ENCODE measurements around the gene VPS13C. TPM values are rescaled to one million over a fixed set of nuclear protein-coding genes. Genes with fewer than 3 reads are reported as not detected.
A peak's percentile ranks its signal among the peaks of the same experiment; 100 is the strongest.

The VPS13C gene
- total RNA-seq, 1 donor from 2014 or later, result 32.9 TPM

DNA sequence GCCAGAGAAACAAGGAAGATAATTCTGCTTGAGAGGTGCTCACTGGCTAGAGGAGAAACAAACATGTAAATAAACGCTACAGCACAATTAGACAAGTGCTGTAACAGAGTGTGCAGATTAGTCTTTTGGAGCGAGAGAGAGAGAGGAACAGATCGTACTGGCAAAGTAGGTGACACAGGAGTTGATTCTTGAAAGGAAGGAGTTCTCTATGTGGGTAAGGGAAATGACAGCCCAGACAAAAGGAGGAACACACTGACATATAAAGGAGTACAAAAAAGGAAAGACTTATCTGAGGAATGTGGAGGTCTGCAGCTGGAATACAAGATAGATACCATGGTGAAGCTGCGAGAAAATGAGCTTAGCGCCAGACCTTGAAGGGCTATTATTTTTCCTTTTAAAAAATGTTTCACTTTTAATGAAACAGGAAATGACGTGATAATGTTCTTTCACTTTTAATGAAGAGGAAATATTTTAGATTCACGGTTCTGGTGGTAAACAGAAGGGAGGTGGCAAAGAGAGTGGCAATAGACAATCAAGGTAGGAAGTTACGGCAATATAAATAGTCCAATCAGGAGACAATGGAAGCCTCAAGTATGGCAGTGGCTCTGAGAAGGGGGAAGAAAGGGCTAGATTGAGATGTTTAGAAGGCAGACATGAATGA, 202.9 kb downstream of the VPS13C start:
- intact Hi-C loops (cut with micrococcal nuclease), result no loop called here
- Histone ChIP-seq H3K9me3 (replicated peaks) (no peaks in the 10 kb centered on the region), H3K36me3 (peaks cover 31% of the 10 kb centered on the region), H3K4me1 (peaks cover 15% of the 10 kb centered on the region), H3K4me3 (peak overlapping the region; percentile 45), H3K27me3 (ENCODE audit: low read depth) (no peaks in the 10 kb centered on the region), H3K27ac (replicated peaks) (peak overlapping the region; percentile 54)
- TF ChIP-seq CTCF (IDR thresholded peaks at IDR 0.05; ENCODE audit: borderline replicate concordance), result no peak
- DNase-seq, result no peak

- DNase-seq, result no peak
- no peak overlapping the region for H3K4me3 ChIP-seq
- H3K36me3 ChIP-seq, result peaks cover 28% of the 10 kb centered on the region
- no peaks in the 10 kb centered on the region for H3K27me3 ChIP-seq (ENCODE audit: low read depth)
- peaks cover 15% of the 10 kb centered on the region for H3K4me1 ChIP-seq
- intact Hi-C loops (cut with micrococcal nuclease), result no loop called here
- H3K9me3 ChIP-seq (replicated peaks), result no peaks in the 10 kb centered on the region
- no peak for TF ChIP-seq CTCF (IDR thresholded peaks at IDR 0.05; ENCODE audit: borderline replicate concordance)
- H3K27ac ChIP-seq (replicated peaks), result no peak overlapping the region
Measured at GRCh38 chr15:61856295-61856694, 204.0 kb downstream of the VPS13C start.

DNA sequence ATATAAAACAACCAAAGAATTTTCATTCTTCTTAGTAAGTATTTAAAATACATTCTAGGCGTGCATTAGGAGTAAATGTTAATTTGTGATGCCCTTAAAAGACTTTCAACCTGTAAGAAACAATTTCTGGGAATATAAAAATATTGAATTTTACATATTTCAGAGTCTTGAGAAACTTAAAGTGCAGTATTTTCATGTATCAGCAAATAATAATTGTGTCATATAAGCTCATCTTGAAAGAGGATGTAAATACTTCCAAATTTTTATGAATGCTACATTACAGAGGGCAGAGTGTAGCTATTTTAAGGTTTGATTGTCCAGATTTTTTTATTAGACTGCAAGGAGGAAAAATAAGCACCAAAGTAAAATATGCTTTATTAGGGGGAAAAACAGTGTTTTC, 207.1 kb downstream of the VPS13C start:
- Histone ChIP-seq H3K27ac (replicated peaks) (no peak overlapping the region), H3K4me1 (peaks cover 15% of the 10 kb centered on the region), H3K4me3 (no peak overlapping the region), H3K9me3 (replicated peaks) (no peaks in the 10 kb centered on the region), H3K36me3 (peaks cover 34% of the 10 kb centered on the region), H3K27me3 (ENCODE audit: low read depth) (no peaks in the 10 kb centered on the region)
- no peak for DNase-seq
- TF ChIP-seq CTCF (IDR thresholded peaks at IDR 0.05; ENCODE audit: borderline replicate concordance), result no peak
- intact Hi-C loops (cut with micrococcal nuclease), result no loop called here

DNA sequence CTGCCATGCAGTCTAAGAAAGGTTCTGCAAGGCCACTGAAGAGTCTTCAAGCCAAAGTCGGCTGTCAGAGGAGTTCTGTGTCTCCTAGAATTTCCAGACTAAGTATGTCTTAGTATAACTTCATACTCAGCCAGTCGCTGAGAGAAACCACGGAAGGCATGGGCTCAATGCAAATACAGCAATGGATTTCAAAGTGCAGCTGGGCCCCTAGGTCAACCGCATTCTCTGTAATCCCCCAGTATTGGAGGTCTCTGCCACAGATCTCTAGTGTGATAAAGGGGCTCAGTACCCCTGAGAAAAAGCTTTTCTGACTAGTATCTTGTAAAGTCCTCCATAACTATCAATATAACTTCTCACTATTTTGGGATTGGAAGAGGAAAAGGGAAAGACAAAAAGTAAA, 208.3 kb downstream of the VPS13C start:
- Histone ChIP-seq H3K4me3 (no peak overlapping the region), H3K27me3 (ENCODE audit: low read depth) (no peaks in the 10 kb centered on the region), H3K27ac (replicated peaks) (no peak overlapping the region), H3K4me1 (peaks cover 6% of the 10 kb centered on the region), H3K36me3 (peaks cover 34% of the 10 kb centered on the region), H3K9me3 (replicated peaks) (no peaks in the 10 kb centered on the region)
- no peak for DNase-seq
- intact Hi-C loops (cut with micrococcal nuclease), result no loop called here
- TF ChIP-seq CTCF (IDR thresholded peaks at IDR 0.05; ENCODE audit: borderline replicate concordance), result no peak

DNA sequence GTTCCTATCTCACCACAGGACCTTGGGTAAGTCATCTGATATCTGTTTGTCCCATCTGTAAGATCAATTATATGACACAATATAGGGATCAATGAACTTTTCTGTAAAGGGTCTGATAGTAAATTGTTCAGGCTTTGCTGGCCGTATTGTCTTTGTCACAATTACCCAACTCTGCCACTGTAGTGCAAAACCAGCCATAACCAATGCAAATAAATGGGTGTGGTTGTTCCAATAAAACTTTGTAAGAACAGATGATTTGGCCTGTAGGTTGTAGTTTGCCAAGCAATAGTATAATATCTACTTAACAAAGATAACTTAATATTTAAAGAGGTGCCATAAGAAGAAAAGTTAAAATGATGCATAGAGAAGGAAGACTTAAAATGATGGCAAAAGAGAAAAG, 210.8 kb downstream of the VPS13C start:
- intact Hi-C loops (cut with micrococcal nuclease), result no loop called here
- no peak overlapping the region for H3K27ac ChIP-seq (replicated peaks)
- DNase-seq, result no peak
- H3K9me3 ChIP-seq (replicated peaks), result no peaks in the 10 kb centered on the region
- H3K36me3 ChIP-seq, result peaks cover 27% of the 10 kb centered on the region
- H3K4me3 ChIP-seq, result no peak overlapping the region
- H3K4me1 ChIP-seq, result no peaks in the 10 kb centered on the region
- no peaks in the 10 kb centered on the region for H3K27me3 ChIP-seq (ENCODE audit: low read depth)
- TF ChIP-seq CTCF (IDR thresholded peaks at IDR 0.05; ENCODE audit: borderline replicate concordance), result no peak
